Endothelial cell of umbilical vein (primary cell): ENCODE measurements around the gene CRACR2A. TPM values are rescaled to one million over a fixed set of nuclear protein-coding genes. Genes with fewer than 3 reads are reported as not detected.

Experiments used
- BruUV-seq: library from RNA; stranded (reverse); fragments of 400-500 nt; replicated peaks from 2 replicates; lab custom pipeline; 2021; lab: Mats Ljungman, UMichigan
- CTCF ChIA-PET: fragments of 300-600, 350-600 bp; sonication (Branson Sonifier 250); formaldehyde crosslinking; loops from one replicate; lab custom pipeline; 2021; ENCODE audit warnings: antibody characterized with exemption, inconsistent platforms; lab: Charles Lee
- POLR2A ChIA-PET: fragments of 300-600, 350-600 bp; sonication (Branson Sonifier 250); formaldehyde crosslinking; loops from one replicate; lab custom pipeline; 2021; ENCODE audit warnings: antibody characterized with exemption, inconsistent platforms; lab: Charles Lee
- DNase-seq: peaks from one replicate; pipeline ENCODE4 v3.0.0-alpha.2; 2011; ENCODE audit warnings: low read depth, low spot score
- FAIRE-seq: peaks from 2 replicates; lab custom pipeline; 2011; peaks lifted over from hg19 to GRCh38; lab: Jason Lieb, UNC
- H2AFZ ChIP-seq: 2 replicates; pipeline ENCODE4 v1.6.0; 2012; ENCODE audit warnings: low read depth, low read length, control low read depth, inconsistent platforms
- H3K27ac ChIP-seq: 2 replicates; pipeline ENCODE4 v1.5.1; 2011; ENCODE audit warnings: low read depth, mild to moderate bottlenecking, control low read depth, low read length, moderate library complexity; ENCODE audit not compliant: insufficient read depth
- H3K27me3 ChIP-seq, 2 experiments: 2 replicates each; pipeline versions ENCODE4 v1.6.0 to v1.6.1; 2011; ENCODE audit warnings: low read length in 2 of 2, mixed read lengths in 1 of 2; ENCODE audit not compliant: control insufficient read depth in 2 of 2, insufficient read depth in 2 of 2
- H3K36me3 ChIP-seq, 2 experiments: 2 replicates in 1 of 2; 3 replicates in 1 of 2; pipeline ENCODE4 v1.5.1; 2011; ENCODE audit warnings: low read length in 2 of 2, mild to moderate bottlenecking in 1 of 2, moderate library complexity in 1 of 2; ENCODE audit not compliant: control insufficient read depth in 2 of 2, insufficient read depth in 2 of 2; ENCODE audit errors: extremely low read depth in 1 of 2
- H3K4me1 ChIP-seq: 3 replicates; pipeline ENCODE4 v1.5.1; 2011; ENCODE audit warnings: mild to moderate bottlenecking, low read length; ENCODE audit not compliant: control insufficient read depth, insufficient read depth; ENCODE audit errors: extremely low read depth
- H3K4me2 ChIP-seq: 2 replicates; pipeline ENCODE4 v1.6.1; 2011; ENCODE audit warnings: low read length, control low read depth, mixed read lengths; ENCODE audit not compliant: insufficient read depth
- H3K4me3 ChIP-seq, 3 experiments: fragments of 200-600 bp in 1 of 3; sonication (generic), shearing (Covaris generic) in 1 of 3; replicated peaks in 1 of 3; 2 replicates each; pipeline ENCODE4 v1.5.1; 2011 to 2016; ENCODE audit warnings: control low read depth in 3 of 3, low read length in 3 of 3, mild to moderate bottlenecking in 2 of 3, inconsistent platforms in 1 of 3, low read depth in 1 of 3, moderate library complexity in 1 of 3; ENCODE audit not compliant: insufficient read depth in 1 of 3
- H3K79me2 ChIP-seq: 2 replicates; pipeline ENCODE4 v1.6.0; 2012; ENCODE audit warnings: low read length, inconsistent platforms; ENCODE audit not compliant: control insufficient read depth, insufficient read depth
- H3K9ac ChIP-seq: replicated peaks from 2 replicates; pipeline ENCODE3; 2011; ENCODE audit warnings: low read length, control low read depth; ENCODE audit not compliant: insufficient read depth; ENCODE audit errors: extremely low read depth
- H3K9me1 ChIP-seq: replicated peaks from 3 replicates; pipeline ENCODE4 v1.6.0; 2011; ENCODE audit warnings: mild to moderate bottlenecking, low read length; ENCODE audit not compliant: control insufficient read depth, insufficient read depth; ENCODE audit errors: extremely low read depth
- H3K9me3 ChIP-seq: replicated peaks from 2 replicates; pipeline ENCODE4 v1.5.1; 2012; ENCODE audit warnings: low read length, inconsistent platforms; ENCODE audit not compliant: control insufficient read depth, insufficient read depth
- H4K20me1 ChIP-seq: replicated peaks from 2 replicates; pipeline ENCODE3; 2011; ENCODE audit warnings: mild to moderate bottlenecking, low read length; ENCODE audit not compliant: control insufficient read depth, insufficient read depth; ENCODE audit errors: extremely low read depth
- EZH2 ChIP-seq: IDR thresholded peaks from 2 replicates; pipeline ENCODE4 v1.6.1; 2012; ENCODE audit warnings: borderline replicate concordance, low read depth, mild to moderate bottlenecking, moderate library complexity, low read length, inconsistent platforms; ENCODE audit not compliant: severe bottlenecking
- FOS ChIP-seq: IDR thresholded peaks from 2 replicates; pipeline ENCODE4 v1.6.1; 2011; ENCODE audit warnings: mild to moderate bottlenecking, low read length, moderate library complexity, borderline replicate concordance; ENCODE audit not compliant: insufficient read depth
- GATA2 ChIP-seq: IDR thresholded peaks from 2 replicates; pipeline ENCODE4 v1.7.0; 2011; ENCODE audit warnings: low read depth, mild to moderate bottlenecking, moderate library complexity, mixed read lengths, low read length; ENCODE audit not compliant: insufficient read length, insufficient read depth
- JUN ChIP-seq: IDR thresholded peaks from 2 replicates; pipeline ENCODE4 v1.6.1; 2011; ENCODE audit warnings: borderline replicate concordance, low read depth; ENCODE audit not compliant: insufficient read length, insufficient read depth
- MYC ChIP-seq: IDR thresholded peaks from one replicate; pipeline ENCODE4 v1.6.1; 2011; ENCODE audit warnings: mild to moderate bottlenecking, low read depth, low read length
- POLR2A ChIP-seq: IDR thresholded peaks from 2 replicates; pipeline ENCODE4 v1.6.1; 2012; ENCODE audit warnings: low read depth, mild to moderate bottlenecking, control low read depth, low read length
- POLR2AphosphoS5 ChIP-seq: IDR thresholded peaks from 2 replicates; pipeline ENCODE4 v1.6.1; 2012; ENCODE audit warnings: low read depth, mild to moderate bottlenecking, control low read depth, low read length, moderate library complexity; ENCODE audit not compliant: insufficient read depth
- dilution Hi-C: fragments of 300-500 bp; cut with MboI; formaldehyde crosslinking; loops from one replicate; pipeline ENCODE4 v1.15.0; 2019; ENCODE audit warnings: low sequenced_read_pairs; ENCODE audit not compliant: extremely low pct_ligation_motif_present
- intact Hi-C: fragments of 100-400 bp; cut with micrococcal nuclease; formaldehyde crosslinking; loops from one replicate; pipeline ENCODE4 v1.10.0; 2022
- polyA plus RNA-seq, 4 experiments: library from polyadenylated mRNA; depleted of rRNA in 3 of 4; stranded (reverse) in 3 of 4; unstranded in 1 of 4; fragments of >200 nt; gene quantifications; 2 replicates each; pipeline versions ENCODE4 v1.2.1 to v1.2.3, GENCODE V29; 2011 to 2012; ENCODE audit warnings: missing spikeins in 1 of 4
- total RNA-seq: library from RNA; stranded (reverse); gene quantifications from 2 replicates; pipeline ENCODE4 v1.2.3, GENCODE V29; 2021
- TF ChIP-seq, protein P1 (sequence below): IDR thresholded peaks from 2 replicates; pipeline ENCODE4 v1.6.1; 2011; ENCODE audit not compliant: insufficient read depth, insufficient read length
- TF ChIP-seq, protein P2 (sequence below), 2 donors: IDR thresholded peaks; 1 replicate in 1 of 2; 2 replicates in 1 of 2; pipeline ENCODE4 v1.5.1; 2011; ENCODE audit warnings: low read length in 2 of 2, mild to moderate bottlenecking in 2 of 2, moderate library complexity in 2 of 2, control low read depth in 1 of 2, inconsistent platforms in 1 of 2, low read depth in 1 of 2; ENCODE audit not compliant: insufficient read depth in 1 of 2; ENCODE audit errors: extremely low read depth in 1 of 2

Gene CRACR2A
- total and polyA plus RNA-seq, 2 donors (not counting 3 experiments of a cell fraction or from before 2014, with no cell fraction given), result 4.4 to 15.9 TPM

DNA sequence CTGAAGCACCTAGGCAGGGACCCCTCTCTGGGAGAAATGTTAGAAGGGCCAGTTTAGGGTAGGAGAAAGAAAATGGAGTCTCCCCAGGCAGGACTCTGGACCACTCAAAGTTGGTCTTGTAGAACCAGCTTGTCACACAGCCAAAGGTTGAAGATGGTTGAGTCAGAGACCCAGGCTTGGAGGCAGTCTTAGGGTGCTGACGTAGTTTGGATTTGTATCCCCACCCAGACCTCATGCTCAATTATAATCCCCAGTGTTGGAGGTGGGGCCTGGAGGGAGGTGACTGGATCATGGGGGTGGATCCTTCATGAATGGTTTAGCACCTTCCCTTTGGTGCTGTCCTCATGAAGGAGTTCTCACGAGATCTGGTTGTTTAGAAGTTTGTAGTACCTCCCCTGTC, 121.2 kb downstream of the CRACR2A start:
- Histone ChIP-seq H3K9ac (no peak overlapping the region), H3K4me1 (no peaks in the 10 kb centered on the region), H3K79me2 (no peaks in the 10 kb centered on the region), H3K4me2 (no peak overlapping the region), H4K20me1 (no peaks in the 10 kb centered on the region), H3K9me3 (no peaks in the 10 kb centered on the region), H3K9me1 (no peaks in the 10 kb centered on the region), H2AFZ (no peak overlapping the region), H3K27me3 (no peaks in the 10 kb centered on the region), H3K4me3 (no peak overlapping the region), H3K36me3 (no peaks in the 10 kb centered on the region), H3K27ac (no peak overlapping the region)
- intact Hi-C loops, result no loop called here
- TF ChIP-seq, protein P1, sequence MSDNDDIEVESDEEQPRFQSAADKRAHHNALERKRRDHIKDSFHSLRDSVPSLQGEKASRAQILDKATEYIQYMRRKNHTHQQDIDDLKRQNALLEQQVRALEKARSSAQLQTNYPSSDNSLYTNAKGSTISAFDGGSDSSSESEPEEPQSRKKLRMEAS, result no peak
- TF ChIP-seq POLR2A (no peak), POLR2AphosphoS5 (no peak), FOS (no peak), MYC (no peak), GATA2 (no peak), EZH2 (no peak), JUN (no peak)
- TF ChIP-seq, protein P2, sequence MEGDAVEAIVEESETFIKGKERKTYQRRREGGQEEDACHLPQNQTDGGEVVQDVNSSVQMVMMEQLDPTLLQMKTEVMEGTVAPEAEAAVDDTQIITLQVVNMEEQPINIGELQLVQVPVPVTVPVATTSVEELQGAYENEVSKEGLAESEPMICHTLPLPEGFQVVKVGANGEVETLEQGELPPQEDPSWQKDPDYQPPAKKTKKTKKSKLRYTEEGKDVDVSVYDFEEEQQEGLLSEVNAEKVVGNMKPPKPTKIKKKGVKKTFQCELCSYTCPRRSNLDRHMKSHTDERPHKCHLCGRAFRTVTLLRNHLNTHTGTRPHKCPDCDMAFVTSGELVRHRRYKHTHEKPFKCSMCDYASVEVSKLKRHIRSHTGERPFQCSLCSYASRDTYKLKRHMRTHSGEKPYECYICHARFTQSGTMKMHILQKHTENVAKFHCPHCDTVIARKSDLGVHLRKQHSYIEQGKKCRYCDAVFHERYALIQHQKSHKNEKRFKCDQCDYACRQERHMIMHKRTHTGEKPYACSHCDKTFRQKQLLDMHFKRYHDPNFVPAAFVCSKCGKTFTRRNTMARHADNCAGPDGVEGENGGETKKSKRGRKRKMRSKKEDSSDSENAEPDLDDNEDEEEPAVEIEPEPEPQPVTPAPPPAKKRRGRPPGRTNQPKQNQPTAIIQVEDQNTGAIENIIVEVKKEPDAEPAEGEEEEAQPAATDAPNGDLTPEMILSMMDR (IDR thresholded peaks at IDR 0.05; ENCODE audit: extremely low read depth in 1 of 2, insufficient read depth in 1 of 2, low read depth in 1 of 2, low read length in 2 of 2), result no peak
- CTCF ChIA-PET, result no interaction called here
- dilution Hi-C loops, result no loop called here
- BruUV-seq, result no TSS peak
- DNase-seq, result no peak
- POLR2A ChIA-PET, result no interaction called here
- no peak for FAIRE-seq
